Osteocyte (in vitro differentiated cells): ENCODE data around the gene GSTM1. TPM values are rescaled to one million over a fixed set of nuclear protein-coding genes. Genes with fewer than 3 reads are reported as not detected.
A peak's percentile ranks its signal among the peaks of the same experiment; 100 is the strongest.
"Not testable (repeated sequence)": the region's sequence is repeated elsewhere in the genome, so short reads cannot be mapped to it uniquely, and the experiment has no call there.

Experiments
- DNase-seq: peaks from one replicate; pipeline ENCODE4 v3.0.0; 2021; ENCODE audit warnings: mixed read lengths; ENCODE audit not compliant: unreplicated experiment; ENCODE audit errors: extremely low spot score
- H3K27ac Mint-ChIP-seq: one replicate; pipeline ENCODE4 v1.8.0; 2021; ENCODE audit warnings: mild to moderate bottlenecking, mixed read lengths; ENCODE audit not compliant: unreplicated experiment
- H3K27me3 Mint-ChIP-seq: one replicate; pipeline ENCODE4 v1.8.0; 2021; ENCODE audit warnings: mixed read lengths; ENCODE audit not compliant: unreplicated experiment
- H3K36me3 Mint-ChIP-seq: one replicate; pipeline ENCODE4 v1.8.0; 2021; ENCODE audit warnings: mixed read lengths; ENCODE audit not compliant: unreplicated experiment
- H3K4me1 Mint-ChIP-seq: one replicate; pipeline ENCODE4 v1.8.0; 2021; ENCODE audit warnings: mixed read lengths; ENCODE audit not compliant: unreplicated experiment
- H3K4me3 Mint-ChIP-seq: one replicate; pipeline ENCODE4 v1.8.0; 2021; ENCODE audit warnings: mild to moderate bottlenecking, moderate library complexity, mixed read lengths; ENCODE audit not compliant: unreplicated experiment
- H3K9me3 Mint-ChIP-seq: one replicate; pipeline ENCODE4 v1.8.0; 2021; ENCODE audit warnings: mixed read lengths; ENCODE audit not compliant: unreplicated experiment
- total RNA-seq: library from RNA; stranded (reverse); gene quantifications from 2 replicates; pipeline ENCODE4 v1.2.1, GENCODE V29; 2021
- TF ChIP-seq, protein P1 (sequence below): fragments of 200-600 bp; sonication (generic); IDR thresholded peaks from 2 replicates; pipeline ENCODE4 v1.5.0; 2021; ENCODE audit warnings: antibody characterized with exemption, mild to moderate bottlenecking, moderate library complexity

Gene GSTM1
- total RNA-seq, 1 donor from 2014 or later = 7.8 TPM

DNA sequence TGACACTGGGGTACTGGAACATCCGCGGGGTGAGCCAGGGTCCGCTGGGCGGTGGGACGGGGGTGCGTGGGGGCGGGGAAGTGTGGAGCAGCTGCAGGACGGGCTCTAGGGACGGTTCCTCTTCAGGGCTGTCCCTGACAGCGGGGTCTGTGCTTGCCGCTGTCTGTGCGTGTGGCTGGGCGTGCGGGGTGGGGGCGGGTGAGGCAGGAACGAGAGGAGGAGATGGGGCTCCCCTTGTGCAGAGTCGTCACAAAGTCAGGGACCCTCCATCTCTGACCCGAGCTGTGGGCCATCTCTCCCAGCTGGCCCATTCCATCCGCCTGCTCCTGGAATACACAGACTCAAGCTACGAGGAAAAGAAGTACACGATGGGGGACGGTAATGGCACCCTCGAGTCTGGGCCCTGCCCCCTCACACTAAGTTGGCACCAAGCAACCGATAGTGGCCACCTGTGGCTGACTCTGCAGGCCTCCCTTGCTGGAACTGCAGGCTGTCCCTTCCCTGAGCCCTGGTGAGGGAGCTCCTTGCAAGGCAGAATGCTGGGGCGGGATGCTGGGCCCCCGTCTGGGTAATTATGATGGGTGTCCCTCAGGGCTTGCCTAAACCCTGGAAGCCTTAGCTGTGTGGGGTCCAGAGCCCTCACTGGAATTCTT is 19.4 kb upstream of the GSTM1 start:
- Mint-ChIP-seq H3K9me3 (no peaks in the 10 kb centered on the region), H3K4me3 (peak overlapping the region; percentile 77), H3K27ac (no peak overlapping the region), H3K4me1 (peaks cover 22% of the 10 kb centered on the region), H3K36me3 (peaks cover 4% of the 10 kb centered on the region), H3K27me3 (no peaks in the 10 kb centered on the region)
- TF ChIP-seq, protein P1, sequence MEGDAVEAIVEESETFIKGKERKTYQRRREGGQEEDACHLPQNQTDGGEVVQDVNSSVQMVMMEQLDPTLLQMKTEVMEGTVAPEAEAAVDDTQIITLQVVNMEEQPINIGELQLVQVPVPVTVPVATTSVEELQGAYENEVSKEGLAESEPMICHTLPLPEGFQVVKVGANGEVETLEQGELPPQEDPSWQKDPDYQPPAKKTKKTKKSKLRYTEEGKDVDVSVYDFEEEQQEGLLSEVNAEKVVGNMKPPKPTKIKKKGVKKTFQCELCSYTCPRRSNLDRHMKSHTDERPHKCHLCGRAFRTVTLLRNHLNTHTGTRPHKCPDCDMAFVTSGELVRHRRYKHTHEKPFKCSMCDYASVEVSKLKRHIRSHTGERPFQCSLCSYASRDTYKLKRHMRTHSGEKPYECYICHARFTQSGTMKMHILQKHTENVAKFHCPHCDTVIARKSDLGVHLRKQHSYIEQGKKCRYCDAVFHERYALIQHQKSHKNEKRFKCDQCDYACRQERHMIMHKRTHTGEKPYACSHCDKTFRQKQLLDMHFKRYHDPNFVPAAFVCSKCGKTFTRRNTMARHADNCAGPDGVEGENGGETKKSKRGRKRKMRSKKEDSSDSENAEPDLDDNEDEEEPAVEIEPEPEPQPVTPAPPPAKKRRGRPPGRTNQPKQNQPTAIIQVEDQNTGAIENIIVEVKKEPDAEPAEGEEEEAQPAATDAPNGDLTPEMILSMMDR = no peak
- no peak for DNase-seq

DNA sequence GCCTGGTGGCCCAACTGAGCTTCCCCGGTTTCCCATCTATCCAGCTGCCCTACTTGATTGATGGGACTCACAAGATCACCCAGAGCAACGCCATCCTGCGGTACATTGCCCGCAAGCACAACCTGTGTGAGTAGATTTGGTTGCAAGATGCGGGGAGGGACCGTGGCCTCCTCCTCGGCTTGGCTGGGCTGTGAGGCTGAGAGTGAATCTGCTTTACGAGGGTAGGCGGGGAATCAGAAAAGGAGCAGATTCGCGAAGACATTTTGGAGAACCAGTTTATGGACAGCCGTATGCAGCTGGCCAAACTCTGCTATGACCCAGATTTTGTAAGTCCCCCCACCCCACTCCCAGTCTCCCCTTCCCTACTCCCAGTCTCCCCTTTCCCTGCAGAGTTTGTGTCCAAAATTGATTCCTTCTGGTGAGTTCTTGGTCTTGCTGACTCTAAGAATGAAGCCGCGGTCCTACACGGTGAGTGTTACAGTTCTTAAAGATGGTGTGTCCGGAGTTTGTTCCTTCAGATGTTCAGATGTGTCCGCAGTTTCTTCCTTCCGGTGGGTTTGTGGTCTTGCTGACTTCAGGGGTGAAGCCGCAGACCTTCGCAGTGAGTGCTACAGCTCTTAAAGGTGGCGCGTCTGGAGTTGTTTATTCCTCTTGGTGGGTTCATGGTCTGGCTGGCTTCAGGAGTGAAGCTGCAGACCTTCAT is 18.2 kb upstream of the GSTM1 start:
- H3K36me3 Mint-ChIP-seq = peaks cover 4% of the 10 kb centered on the region
- H3K4me3 Mint-ChIP-seq = peak overlapping the region; percentile 22
- no peaks in the 10 kb centered on the region for H3K27me3 Mint-ChIP-seq
- DNase-seq = no peak
- H3K27ac Mint-ChIP-seq = no peak overlapping the region
- peaks cover 16% of the 10 kb centered on the region for H3K4me1 Mint-ChIP-seq
- TF ChIP-seq, protein P1 = no peak
- no peaks in the 10 kb centered on the region for H3K9me3 Mint-ChIP-seq

DNA sequence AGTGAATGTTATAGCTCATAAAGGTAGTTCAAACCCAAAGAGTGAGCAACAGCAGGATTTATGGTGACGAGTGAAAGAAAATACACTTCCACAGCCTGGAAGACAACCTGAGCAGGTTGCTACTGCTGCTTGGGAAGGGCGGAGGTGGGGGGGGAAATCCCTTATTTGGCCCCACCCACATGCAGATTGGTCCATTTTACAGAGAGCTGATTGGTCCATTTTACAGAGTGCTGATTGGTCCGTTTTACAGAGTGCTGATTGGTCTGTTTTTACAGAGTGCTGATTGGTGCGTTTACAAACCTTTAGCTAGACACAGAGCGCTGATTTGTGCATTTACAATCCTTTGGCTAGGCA is 17.7 kb upstream of the GSTM1 start:
- not testable (repeated sequence) for H3K27me3 Mint-ChIP-seq, DNase-seq, H3K9me3 Mint-ChIP-seq, H3K27ac Mint-ChIP-seq, H3K36me3 Mint-ChIP-seq, H3K4me3 Mint-ChIP-seq
- H3K4me1 Mint-ChIP-seq = peaks cover 16% of the 10 kb centered on the region

DNA sequence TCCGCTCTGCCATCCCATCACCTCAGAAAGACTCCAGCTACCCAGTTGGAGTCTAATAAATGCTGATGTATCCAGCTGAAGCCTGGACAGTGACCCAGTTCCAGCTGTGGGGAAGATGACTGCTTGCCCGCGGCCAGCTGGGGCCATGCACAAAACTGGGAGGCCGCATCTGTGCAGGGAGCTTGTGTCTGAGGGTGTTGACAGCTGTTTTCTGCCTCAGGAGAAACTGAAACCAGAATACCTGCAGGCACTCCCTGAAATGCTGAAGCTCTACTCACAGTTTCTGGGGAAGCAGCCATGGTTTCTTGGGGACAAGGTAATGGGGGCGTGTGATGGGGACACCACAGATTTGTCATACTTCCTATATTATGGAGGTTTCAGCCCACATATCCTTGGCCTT is 16.6 kb upstream of the GSTM1 start:
- no peak for DNase-seq
- H3K4me3 Mint-ChIP-seq = no peak overlapping the region
- H3K27me3 Mint-ChIP-seq = no peaks in the 10 kb centered on the region
- no peaks in the 10 kb centered on the region for H3K9me3 Mint-ChIP-seq
- TF ChIP-seq, protein P1 = no peak
- no peak overlapping the region for H3K27ac Mint-ChIP-seq
- H3K36me3 Mint-ChIP-seq = no peaks in the 10 kb centered on the region
- H3K4me1 Mint-ChIP-seq = peaks cover 16% of the 10 kb centered on the region

DNA sequence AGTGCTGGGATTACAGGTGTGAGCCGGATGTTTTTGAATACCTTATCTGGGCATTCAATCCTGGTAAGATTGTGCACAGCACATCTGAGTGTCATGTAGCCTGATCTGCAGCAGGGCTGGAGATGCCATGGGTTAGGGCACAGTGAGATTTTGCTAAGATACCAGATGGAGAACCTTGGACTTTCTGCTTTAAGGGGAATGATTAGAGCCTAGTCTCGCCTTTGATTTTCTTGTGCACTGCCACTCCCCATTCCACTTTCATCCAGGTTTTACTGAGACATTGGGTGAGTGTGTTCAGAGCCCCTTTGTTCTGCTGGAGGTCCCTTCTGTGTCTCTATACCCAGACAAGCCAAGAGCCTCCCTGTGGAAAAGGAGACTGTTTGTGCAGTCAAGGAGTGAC is 13.8 kb upstream of the GSTM1 start:
- H3K9me3 Mint-ChIP-seq, H3K4me3 Mint-ChIP-seq, H3K27ac Mint-ChIP-seq, H3K27me3 Mint-ChIP-seq, H3K36me3 Mint-ChIP-seq, DNase-seq, H3K4me1 Mint-ChIP-seq: not testable (repeated sequence)

DNA sequence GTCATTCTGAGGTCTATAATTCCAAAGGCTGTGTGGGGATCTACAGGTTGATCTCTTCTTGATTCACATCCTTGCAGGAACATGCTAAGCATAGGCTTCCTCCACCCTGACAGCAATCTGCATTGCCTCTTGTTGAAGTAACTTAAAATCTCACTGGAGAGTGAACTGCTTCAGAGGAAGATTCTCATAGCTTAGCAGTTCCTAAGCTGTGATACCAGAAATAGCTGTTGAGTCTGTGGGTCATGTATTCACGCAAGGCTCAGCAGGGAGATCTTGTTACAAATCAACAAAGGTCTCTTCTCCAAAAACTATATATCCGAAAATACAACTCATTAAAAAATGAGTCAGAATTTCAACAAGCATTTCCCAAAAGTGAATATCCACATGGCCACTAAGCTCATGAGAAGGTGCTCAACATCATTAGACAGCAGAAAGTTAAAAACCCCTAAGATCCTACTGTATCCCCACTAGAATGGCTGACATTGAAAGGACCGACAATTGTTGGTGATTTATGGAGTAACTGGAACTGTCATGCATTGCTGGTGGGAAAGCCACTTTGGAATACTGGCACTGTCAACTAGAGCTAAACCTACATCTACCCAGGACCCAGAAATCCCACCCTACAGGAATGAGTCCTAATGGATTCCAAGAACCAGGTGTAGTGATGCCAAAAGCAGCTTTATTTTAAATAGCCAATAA is 10.8 kb upstream of the GSTM1 start:
- DNase-seq, H3K4me1 Mint-ChIP-seq, H3K36me3 Mint-ChIP-seq: not testable (repeated sequence)

More for the DNA sequence above, 10.8 kb upstream of the GSTM1 start:
- H3K9me3 Mint-ChIP-seq, H3K4me3 Mint-ChIP-seq, H3K27ac Mint-ChIP-seq, H3K27me3 Mint-ChIP-seq: not testable (repeated sequence)
